GM12801 (cell line): ENCODE measurements around the gene RGS9.

Source experiments
- TF ChIP-seq, protein P1 (sequence below): IDR thresholded peaks from one replicate; pipeline ENCODE4 v1.5.1; 2011; ENCODE audit warnings: control low read depth; ENCODE audit not compliant: insufficient read length; ENCODE audit errors: extremely low read depth

The RGS9 gene

DNA sequence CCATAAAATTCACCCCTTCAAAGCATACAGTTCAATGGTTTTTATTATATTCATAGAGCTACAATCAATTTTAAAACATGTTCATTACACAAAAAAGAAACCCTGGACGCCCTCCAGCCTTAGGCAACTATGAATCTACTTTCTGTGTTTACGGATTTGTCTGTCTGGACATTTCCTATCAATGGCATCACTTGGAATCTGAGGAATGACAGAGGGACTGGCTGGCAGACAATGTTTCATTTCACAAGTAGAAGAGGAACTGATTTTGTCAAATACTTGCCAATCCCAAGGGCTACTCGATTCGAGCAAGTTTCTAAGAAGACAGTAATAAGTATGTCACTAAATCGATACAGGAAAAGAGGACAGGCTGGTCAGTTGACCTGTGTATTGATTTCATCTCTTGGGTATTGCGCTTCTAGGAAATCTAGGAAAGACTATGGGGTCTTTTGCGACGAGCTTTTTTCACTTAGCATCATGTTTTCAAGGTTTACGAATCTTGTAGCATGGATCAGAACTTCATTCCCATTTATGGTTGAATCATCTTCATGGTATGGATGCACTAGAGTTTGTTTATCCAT is 56.6 kb downstream of the RGS9 start:
- TF ChIP-seq, protein P1, sequence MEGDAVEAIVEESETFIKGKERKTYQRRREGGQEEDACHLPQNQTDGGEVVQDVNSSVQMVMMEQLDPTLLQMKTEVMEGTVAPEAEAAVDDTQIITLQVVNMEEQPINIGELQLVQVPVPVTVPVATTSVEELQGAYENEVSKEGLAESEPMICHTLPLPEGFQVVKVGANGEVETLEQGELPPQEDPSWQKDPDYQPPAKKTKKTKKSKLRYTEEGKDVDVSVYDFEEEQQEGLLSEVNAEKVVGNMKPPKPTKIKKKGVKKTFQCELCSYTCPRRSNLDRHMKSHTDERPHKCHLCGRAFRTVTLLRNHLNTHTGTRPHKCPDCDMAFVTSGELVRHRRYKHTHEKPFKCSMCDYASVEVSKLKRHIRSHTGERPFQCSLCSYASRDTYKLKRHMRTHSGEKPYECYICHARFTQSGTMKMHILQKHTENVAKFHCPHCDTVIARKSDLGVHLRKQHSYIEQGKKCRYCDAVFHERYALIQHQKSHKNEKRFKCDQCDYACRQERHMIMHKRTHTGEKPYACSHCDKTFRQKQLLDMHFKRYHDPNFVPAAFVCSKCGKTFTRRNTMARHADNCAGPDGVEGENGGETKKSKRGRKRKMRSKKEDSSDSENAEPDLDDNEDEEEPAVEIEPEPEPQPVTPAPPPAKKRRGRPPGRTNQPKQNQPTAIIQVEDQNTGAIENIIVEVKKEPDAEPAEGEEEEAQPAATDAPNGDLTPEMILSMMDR: no peak

- TF ChIP-seq, protein P1: no peak
Measured at GRCh38 chr17:65194670-65195334, 57.6 kb downstream of the RGS9 start.

GRCh38 chr17:65195716-65196115 is 58.5 kb downstream of the RGS9 start:
- TF ChIP-seq, protein P1: no peak

- TF ChIP-seq, protein P1: no peak
Measured at GRCh38 chr17:65196617-65197016, 59.4 kb downstream of the RGS9 start.

DNA sequence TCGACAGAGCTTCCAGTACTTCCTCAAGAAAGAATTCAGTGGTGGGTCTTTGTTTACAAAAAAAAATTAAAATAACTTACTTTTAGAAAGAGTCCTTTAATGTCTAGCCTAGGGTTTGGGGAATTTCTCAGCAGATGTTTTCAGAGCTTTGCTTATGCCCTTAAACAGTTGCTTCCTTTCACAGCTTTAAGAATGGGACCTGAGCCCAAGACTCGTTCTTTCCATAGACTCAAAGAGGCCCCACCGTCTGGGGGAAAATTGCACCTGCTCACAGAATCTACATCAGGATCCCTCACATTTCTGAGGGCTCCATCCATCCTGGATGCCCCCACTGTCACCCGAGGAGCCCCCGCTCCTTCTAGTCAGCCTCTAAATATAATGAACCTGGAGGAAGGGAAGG is 60.0 kb downstream of the RGS9 start:
- TF ChIP-seq, protein P1: no peak

DNA sequence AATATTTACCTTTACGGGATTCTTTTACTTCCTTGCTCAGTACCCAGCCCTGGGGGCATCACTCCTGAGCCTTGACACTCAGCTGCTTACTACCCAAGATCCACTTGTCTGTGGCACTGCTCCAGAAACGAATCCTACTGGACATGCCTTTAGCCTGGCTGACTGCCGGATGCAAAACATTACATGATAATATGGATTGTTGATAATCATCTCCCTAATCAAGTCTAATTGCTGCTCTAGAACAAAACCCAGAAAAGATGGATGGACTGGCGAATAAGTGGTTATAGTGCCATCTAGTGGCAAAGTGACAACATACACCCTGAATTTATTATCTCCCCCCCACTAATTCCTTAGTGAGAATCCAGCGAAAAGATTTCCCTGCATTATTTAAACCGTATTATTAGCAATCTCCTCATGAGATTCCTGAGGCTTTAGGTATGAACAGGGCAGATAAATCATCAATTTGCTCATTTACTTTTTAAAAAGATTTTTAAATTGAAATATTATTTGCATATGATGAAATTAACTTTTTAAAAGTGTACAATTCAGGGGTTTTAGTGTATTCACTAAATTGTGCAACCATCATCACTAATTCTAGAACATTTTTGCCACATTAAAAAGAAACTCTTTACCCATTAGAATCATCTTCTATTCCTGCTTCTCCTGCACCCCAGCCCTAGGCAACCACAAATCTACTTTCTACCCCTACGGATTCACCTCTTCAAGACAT is 61.6 kb downstream of the RGS9 start:
- TF ChIP-seq, protein P1: no peak

DNA sequence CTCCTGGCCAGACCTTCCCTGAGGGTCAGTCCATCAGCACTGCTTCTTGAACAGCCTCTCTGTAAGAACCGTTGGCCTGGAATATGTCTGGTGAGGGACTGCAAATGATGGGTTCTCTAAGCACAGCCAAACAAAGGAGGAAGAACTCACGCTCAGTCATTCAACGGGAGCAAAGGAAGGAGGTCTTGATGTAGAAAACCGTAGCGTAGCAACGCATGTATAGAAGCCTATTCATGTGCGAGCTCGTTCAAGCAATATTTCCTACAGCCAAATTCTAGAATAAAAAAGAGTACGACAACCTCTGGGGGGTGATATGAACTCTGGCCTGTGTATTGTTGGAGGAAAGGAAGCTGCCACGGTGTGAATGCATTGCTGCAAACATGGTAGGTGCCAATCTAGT is 64.2 kb downstream of the RGS9 start:
- TF ChIP-seq, protein P1: no peak
